ENCODE data around the gene CCDC137. TPM values are rescaled to one million over a fixed set of nuclear protein-coding genes. Genes with fewer than 3 reads are reported as not detected.

The CCDC137 gene
- total RNA-seq, 1 experiment from 2014 or later = 37.8 TPM

GRCh38 chr17:81665205-81666091, 1.1 kb upstream of the CCDC137 start:
- no peaks in the 10 kb centered on the region for H3K9me3 Mint-ChIP-seq (ENCODE audit: low read depth, unreplicated experiment)

DNA sequence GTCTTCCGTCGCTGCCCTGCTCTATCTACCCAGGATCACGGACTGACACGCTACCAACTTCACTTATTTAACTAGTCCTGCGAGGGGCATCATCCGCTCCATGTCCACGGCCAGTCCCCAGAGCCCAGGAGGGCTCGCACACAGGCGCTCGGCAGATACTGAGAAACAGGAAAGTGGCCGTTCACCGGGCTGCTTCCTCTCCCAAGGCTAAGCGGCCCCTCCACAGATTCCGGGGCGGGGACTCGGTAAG, 520 bp upstream of the CCDC137 start:
- H3K27ac Mint-ChIP-seq (ENCODE audit: unreplicated experiment) = peak overlapping the region; percentile 62
- H3K9me3 Mint-ChIP-seq (ENCODE audit: low read depth, unreplicated experiment) = no peaks in the 10 kb centered on the region
- peaks cover 58% of the 10 kb centered on the region for H3K36me3 Mint-ChIP-seq (ENCODE audit: insufficient read depth, unreplicated experiment)
- BruUV-seq (replicated peaks) = TSS peak; percentile 83
- peak overlapping the region; percentile 82 for H3K4me3 Mint-ChIP-seq (ENCODE audit: low read depth, unreplicated experiment)
- TF ChIP-seq CTCF (IDR thresholded peaks at IDR 0.05; ENCODE audit: unreplicated experiment) = no peak
- H3K27me3 Mint-ChIP-seq (ENCODE audit: unreplicated experiment) = no peaks in the 10 kb centered on the region
- CTCF ChIA-PET = interaction anchor here (0.6 kb wide), 1 partner anchor 38 kb away, joined by 3 read pairs; no protein-coding TSS in a partner anchor
- no peak for DNase-seq
- intact Hi-C loops (cut with micrococcal nuclease; ENCODE audit: unreplicated experiment) = no loop called here
- peaks cover 20% of the 10 kb centered on the region for H3K4me1 Mint-ChIP-seq (ENCODE audit: low read depth, unreplicated experiment)

More at GRCh38 chr17:81665205-81666091, 1.1 kb upstream of the CCDC137 start:
- Mint-ChIP-seq H3K27ac (ENCODE audit: unreplicated experiment) (peak overlapping the region; percentile 62), H3K27me3 (ENCODE audit: unreplicated experiment) (no peaks in the 10 kb centered on the region), H3K4me3 (ENCODE audit: low read depth, unreplicated experiment) (peak overlapping the region; percentile 82), H3K36me3 (ENCODE audit: insufficient read depth, unreplicated experiment) (peaks cover 58% of the 10 kb centered on the region), H3K4me1 (ENCODE audit: low read depth, unreplicated experiment) (peaks cover 23% of the 10 kb centered on the region)
- BruUV-seq (replicated peaks) = no TSS peak
- TF ChIP-seq CTCF (IDR thresholded peaks at IDR 0.05; ENCODE audit: unreplicated experiment) = no peak
- DNase-seq = peak; percentile 45
- CTCF ChIA-PET = interaction anchor here (0.6 kb wide), 1 partner anchor 39 kb away, joined by 3 read pairs; no protein-coding TSS in a partner anchor
- intact Hi-C loops (cut with micrococcal nuclease; ENCODE audit: unreplicated experiment) = loop anchor here (2.0 kb wide), 1 partner anchor 29 kb away; the partner anchor contains the start of genes NPLOC4 and TSPAN10

DNA sequence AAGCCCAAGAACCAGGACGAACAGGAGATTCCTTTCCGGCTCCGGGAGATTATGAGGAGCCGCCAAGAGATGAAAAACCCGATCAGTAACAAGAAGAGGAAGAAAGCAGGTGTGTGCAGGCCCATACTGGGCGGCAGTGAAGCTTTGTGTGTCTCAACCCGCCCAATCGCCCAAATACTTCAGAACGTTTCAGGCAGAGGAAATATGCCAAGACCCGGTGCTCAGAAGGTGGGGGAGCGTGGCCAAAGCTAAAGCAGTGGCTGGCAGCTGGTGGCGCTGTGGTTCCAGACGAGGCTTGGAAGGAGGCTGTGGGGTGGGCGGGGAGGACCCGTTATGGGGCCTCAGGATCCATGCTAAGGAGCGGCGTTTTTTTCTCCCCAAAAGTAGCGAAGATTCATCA, 1.2 kb downstream of the CCDC137 start:
- peaks cover 74% of the 10 kb centered on the region for H3K36me3 Mint-ChIP-seq (ENCODE audit: insufficient read depth, unreplicated experiment)
- no peaks in the 10 kb centered on the region for H3K9me3 Mint-ChIP-seq (ENCODE audit: low read depth, unreplicated experiment)
- DNase-seq = no peak
- intact Hi-C loops (cut with micrococcal nuclease; ENCODE audit: unreplicated experiment) = no loop called here
- H3K27ac Mint-ChIP-seq (ENCODE audit: unreplicated experiment) = peak overlapping the region; percentile 62
- no peak for TF ChIP-seq CTCF (IDR thresholded peaks at IDR 0.05; ENCODE audit: unreplicated experiment)
- no TSS peak for BruUV-seq (replicated peaks)
- H3K27me3 Mint-ChIP-seq (ENCODE audit: unreplicated experiment) = no peaks in the 10 kb centered on the region
- CTCF ChIA-PET = interaction anchor here (0.6 kb wide), 1 partner anchor 139 kb away, joined by 3 read pairs; no protein-coding TSS in a partner anchor
- H3K4me3 Mint-ChIP-seq (ENCODE audit: low read depth, unreplicated experiment) = peak overlapping the region; percentile 82
- peaks cover 20% of the 10 kb centered on the region for H3K4me1 Mint-ChIP-seq (ENCODE audit: low read depth, unreplicated experiment)

- CTCF ChIA-PET = no interaction called here
- intact Hi-C loops (cut with micrococcal nuclease; ENCODE audit: unreplicated experiment) = no loop called here
- no peak overlapping the region for H3K27ac Mint-ChIP-seq (ENCODE audit: unreplicated experiment)
- BruUV-seq (replicated peaks) = no TSS peak
- H3K4me1 Mint-ChIP-seq (ENCODE audit: low read depth, unreplicated experiment) = peaks cover 16% of the 10 kb centered on the region
- no peaks in the 10 kb centered on the region for H3K9me3 Mint-ChIP-seq (ENCODE audit: low read depth, unreplicated experiment)
- no peak for TF ChIP-seq CTCF (IDR thresholded peaks at IDR 0.05; ENCODE audit: unreplicated experiment)
- DNase-seq = no peak
- no peak overlapping the region for H3K4me3 Mint-ChIP-seq (ENCODE audit: low read depth, unreplicated experiment)
- no peaks in the 10 kb centered on the region for H3K27me3 Mint-ChIP-seq (ENCODE audit: unreplicated experiment)
- peaks cover 77% of the 10 kb centered on the region for H3K36me3 Mint-ChIP-seq (ENCODE audit: insufficient read depth, unreplicated experiment)
Observed at GRCh38 chr17:81672504-81672903, 6.0 kb downstream of the CCDC137 start.

All from Calu3 (cell line).